UCSD-AML1 (cell line): ENCODE results near the gene CDK7.
"Not testable (repeated sequence)": the region's sequence is repeated elsewhere in the genome, so short reads cannot be mapped to it uniquely, and the experiment has no call there.

Experiments
- DNase-seq: peaks from one replicate; lab custom pipeline; 2025; ENCODE audit not compliant: unreplicated experiment; lab: John Stamatoyannopoulos, UW

The CDK7 gene

GRCh38 chr5:69234457-69235268 lies at the start of gene CDK7:
Gene CDK7 (plus strand): TSS chr5:69234886. CDS start chr5:69234976, 90 bp downstream.
- peak; percentile 89 for DNase-seq

- DNase-seq = no peak
Observed at GRCh38 chr5:69187342-69187741, 47.3 kb upstream of the CDK7 start.

GRCh38 chr5:69188811-69189161 lies 45.9 kb upstream of the CDK7 start:
- DNase-seq = no peak

GRCh38 chr5:69189162-69190086 lies 45.3 kb upstream of the CDK7 start, which contains the start of gene CENPH:
Gene CENPH (plus strand): TSS chr5:69189583. CDS start chr5:69189635, 52 bp downstream.
- peak; percentile 92 for DNase-seq

- DNase-seq = no peak
Observed at GRCh38 chr5:69202497-69202896, 32.2 kb upstream of the CDK7 start.

- DNase-seq = no peak
Observed at GRCh38 chr5:69206528-69207190, 28.0 kb upstream of the CDK7 start.

- no peak for DNase-seq
Observed at GRCh38 chr5:69209602-69210001, 25.1 kb upstream of the CDK7 start.

GRCh38 chr5:69211200-69211599 lies 23.5 kb upstream of the CDK7 start:
- no peak for DNase-seq

- DNase-seq = no peak
Observed at GRCh38 chr5:69212022-69212421, 22.7 kb upstream of the CDK7 start.

GRCh38 chr5:69213513-69214215 lies 21.0 kb upstream of the CDK7 start:
- no peak for DNase-seq

GRCh38 chr5:69217151-69217511 lies 17.6 kb upstream of the CDK7 start:
- no peak for DNase-seq

- peak; percentile 95 for DNase-seq
Observed at GRCh38 chr5:69217548-69218526, 16.8 kb upstream of the CDK7 start.

GRCh38 chr5:69219939-69220338 lies 14.7 kb upstream of the CDK7 start:
- DNase-seq = no peak

GRCh38 chr5:69220371-69220770 lies 14.3 kb upstream of the CDK7 start:
- not testable (repeated sequence) for DNase-seq

- DNase-seq = not testable (repeated sequence)
Observed at GRCh38 chr5:69220833-69221232, 13.9 kb upstream of the CDK7 start.

- DNase-seq = no peak
Observed at GRCh38 chr5:69224520-69224919, 10.2 kb upstream of the CDK7 start.

- DNase-seq = no peak
Observed at GRCh38 chr5:69225860-69226259, 8.8 kb upstream of the CDK7 start.

GRCh38 chr5:69230181-69230580 lies 4.5 kb upstream of the CDK7 start:
- DNase-seq = no peak

GRCh38 chr5:69231281-69231680 lies 3.4 kb upstream of the CDK7 start:
- DNase-seq = no peak

- no peak for DNase-seq
Observed at GRCh38 chr5:69231851-69232250, 2.8 kb upstream of the CDK7 start.
